ENCODE measurements around the gene AOAH. TPM values are rescaled to one million over a fixed set of nuclear protein-coding genes. Genes with fewer than 3 reads are reported as not detected.
"Not testable (repeated sequence)": the region's sequence is repeated elsewhere in the genome, so short reads cannot be mapped to it uniquely, and the experiment has no call there.

AOAH gene
- total RNA-seq, 1 donor from 2014 or later = 7.4 TPM

DNA sequence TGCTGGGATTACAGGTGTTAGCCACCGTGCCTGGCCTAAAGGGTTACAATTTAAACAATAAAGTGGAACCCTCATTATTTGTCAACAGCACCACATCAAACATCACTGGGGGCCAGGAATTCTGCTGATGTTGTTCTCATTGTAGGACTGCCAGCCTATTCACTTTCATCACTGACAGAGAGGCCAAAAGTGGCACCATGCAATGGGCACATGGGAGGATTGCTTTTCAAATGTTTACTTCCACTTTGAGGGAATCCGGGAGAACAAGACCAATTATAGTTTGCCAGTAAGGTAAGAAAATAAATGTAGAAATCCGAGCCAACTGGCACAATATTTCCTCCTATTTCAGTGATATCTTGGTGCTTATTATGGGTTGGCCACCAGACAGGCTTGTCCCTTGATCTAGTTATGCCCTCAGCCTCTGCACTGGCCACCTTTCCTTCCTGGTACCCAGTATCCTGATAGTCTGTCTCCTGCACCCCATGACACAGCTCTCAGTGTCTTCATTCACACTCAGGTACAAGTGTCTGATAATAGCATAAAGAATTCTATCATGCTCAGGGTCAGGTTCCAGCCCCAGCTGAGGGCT is 252.1 kb downstream of the AOAH start:
- no peak for TF ChIP-seq POLR2A (IDR thresholded peaks at IDR 0.05)
- TF ChIP-seq, protein P1, sequence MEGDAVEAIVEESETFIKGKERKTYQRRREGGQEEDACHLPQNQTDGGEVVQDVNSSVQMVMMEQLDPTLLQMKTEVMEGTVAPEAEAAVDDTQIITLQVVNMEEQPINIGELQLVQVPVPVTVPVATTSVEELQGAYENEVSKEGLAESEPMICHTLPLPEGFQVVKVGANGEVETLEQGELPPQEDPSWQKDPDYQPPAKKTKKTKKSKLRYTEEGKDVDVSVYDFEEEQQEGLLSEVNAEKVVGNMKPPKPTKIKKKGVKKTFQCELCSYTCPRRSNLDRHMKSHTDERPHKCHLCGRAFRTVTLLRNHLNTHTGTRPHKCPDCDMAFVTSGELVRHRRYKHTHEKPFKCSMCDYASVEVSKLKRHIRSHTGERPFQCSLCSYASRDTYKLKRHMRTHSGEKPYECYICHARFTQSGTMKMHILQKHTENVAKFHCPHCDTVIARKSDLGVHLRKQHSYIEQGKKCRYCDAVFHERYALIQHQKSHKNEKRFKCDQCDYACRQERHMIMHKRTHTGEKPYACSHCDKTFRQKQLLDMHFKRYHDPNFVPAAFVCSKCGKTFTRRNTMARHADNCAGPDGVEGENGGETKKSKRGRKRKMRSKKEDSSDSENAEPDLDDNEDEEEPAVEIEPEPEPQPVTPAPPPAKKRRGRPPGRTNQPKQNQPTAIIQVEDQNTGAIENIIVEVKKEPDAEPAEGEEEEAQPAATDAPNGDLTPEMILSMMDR (IDR thresholded peaks at IDR 0.05) = no peak
- no peak for TF ChIP-seq POLR2AphosphoS5 (IDR thresholded peaks at IDR 0.05; ENCODE audit: insufficient read depth in 1 of 2, low read depth in 1 of 2)
- no peaks in the 10 kb centered on the region for H3K9me3 ChIP-seq
- intact Hi-C loops (cut with DNase I) = no loop called here
- no peaks in the 10 kb centered on the region for H3K4me1 ChIP-seq
- H3K27ac ChIP-seq = no peak overlapping the region
- H3K27me3 ChIP-seq = no peaks in the 10 kb centered on the region
- no peak overlapping the region for H3K4me3 ChIP-seq
- DNase-seq (ENCODE audit: extremely low spot score in 2 of 2) = no peak
- H3K36me3 ChIP-seq = no peaks in the 10 kb centered on the region

DNA sequence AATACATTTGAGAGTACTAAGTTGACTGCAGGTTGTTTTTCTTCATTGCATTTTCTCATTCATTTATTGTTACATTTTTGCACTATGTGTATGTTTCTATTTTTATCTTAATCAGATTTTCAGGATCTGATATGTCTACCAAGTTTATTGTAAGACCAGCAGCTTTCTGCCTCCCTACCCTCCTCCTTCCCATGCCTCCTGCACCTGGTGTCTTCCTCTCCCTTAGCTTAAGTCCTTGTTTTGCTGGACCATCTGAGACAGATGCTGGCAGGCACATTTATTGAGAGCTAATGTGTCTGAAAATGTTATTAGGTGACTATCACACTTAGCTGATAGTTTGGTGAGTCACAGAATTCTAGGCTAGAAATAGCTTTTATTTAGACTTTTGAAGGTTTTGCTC is 255.1 kb downstream of the AOAH start:
- no peak for DNase-seq (ENCODE audit: extremely low spot score in 2 of 2)
- intact Hi-C loops (cut with DNase I) = no loop called here
- Histone ChIP-seq H3K27ac (no peak overlapping the region), H3K27me3 (no peaks in the 10 kb centered on the region), H3K4me3 (no peak overlapping the region), H3K9me3 (no peaks in the 10 kb centered on the region), H3K4me1 (no peaks in the 10 kb centered on the region), H3K36me3 (no peaks in the 10 kb centered on the region)
- TF ChIP-seq POLR2A (IDR thresholded peaks at IDR 0.05) (no peak), POLR2AphosphoS5 (IDR thresholded peaks at IDR 0.05; ENCODE audit: insufficient read depth in 1 of 2, low read depth in 1 of 2) (no peak)
- TF ChIP-seq, protein P1 (IDR thresholded peaks at IDR 0.05) = no peak

DNA sequence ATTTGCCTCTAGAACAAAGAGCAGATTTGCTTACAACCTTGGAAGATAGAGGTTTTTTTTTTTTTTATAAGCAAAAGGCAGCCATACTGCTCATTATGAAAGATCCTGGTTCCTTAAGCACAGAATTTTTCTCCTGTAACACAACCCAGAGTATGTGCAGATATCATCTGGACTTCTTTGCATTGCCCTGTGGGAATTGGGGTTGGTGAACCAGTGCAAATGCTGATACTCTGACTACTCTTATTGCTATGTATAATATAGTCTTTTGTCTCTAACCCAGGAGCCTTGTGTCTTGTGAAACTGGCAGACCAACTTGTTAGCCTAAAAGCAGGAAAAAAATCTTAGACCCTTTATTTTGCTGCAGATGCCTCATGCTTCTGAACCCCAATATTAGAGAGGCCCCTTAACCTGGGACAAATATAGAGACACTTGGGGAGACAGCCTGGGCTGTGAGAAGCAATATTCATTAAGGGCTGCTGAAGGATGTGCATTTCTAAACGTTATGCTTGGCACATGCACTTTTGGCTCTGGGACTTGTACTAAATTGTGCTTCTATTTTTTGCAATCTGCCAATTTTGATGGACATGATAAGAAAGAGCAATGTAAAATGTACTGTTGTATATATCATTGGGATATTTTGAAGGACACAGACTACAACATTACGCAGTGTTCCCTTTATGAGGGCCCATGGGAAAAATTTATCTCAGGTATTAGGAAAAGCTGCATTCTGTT is 255.8 kb downstream of the AOAH start:
- TF ChIP-seq POLR2A (IDR thresholded peaks at IDR 0.05) (no peak), POLR2AphosphoS5 (IDR thresholded peaks at IDR 0.05; ENCODE audit: insufficient read depth in 1 of 2, low read depth in 1 of 2) (no peak)
- TF ChIP-seq, protein P1 (IDR thresholded peaks at IDR 0.05) = no peak
- H3K9me3 ChIP-seq = no peaks in the 10 kb centered on the region
- H3K4me3 ChIP-seq = no peak overlapping the region
- no peak for DNase-seq (ENCODE audit: extremely low spot score in 2 of 2)
- no peaks in the 10 kb centered on the region for H3K36me3 ChIP-seq
- no peaks in the 10 kb centered on the region for H3K27me3 ChIP-seq
- no peaks in the 10 kb centered on the region for H3K4me1 ChIP-seq
- intact Hi-C loops (cut with DNase I) = no loop called here
- H3K27ac ChIP-seq = no peak overlapping the region

DNA sequence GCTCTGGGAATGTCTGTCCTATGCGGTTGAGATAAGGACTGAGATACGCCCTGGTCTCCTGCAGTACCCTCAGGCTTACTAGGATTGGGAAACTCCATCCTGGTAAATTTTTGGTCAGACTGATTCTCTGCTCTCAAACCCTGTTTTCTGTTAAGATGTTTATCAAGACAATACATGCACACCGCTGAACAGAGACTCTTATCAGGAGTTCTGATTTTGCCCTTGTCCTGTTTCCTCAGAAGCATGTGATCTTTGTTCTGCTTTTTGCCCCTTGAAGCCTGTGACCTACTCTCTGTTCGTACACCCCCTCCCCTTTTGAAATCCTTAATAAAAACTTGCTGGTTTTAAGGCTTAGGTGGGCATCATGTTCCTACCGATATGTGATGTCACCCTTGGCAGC is 258.3 kb downstream of the AOAH start:
- H3K4me1 ChIP-seq; H3K36me3 ChIP-seq; H3K27me3 ChIP-seq; intact Hi-C loops (cut with DNase I); DNase-seq (ENCODE audit: extremely low spot score in 2 of 2); H3K27ac ChIP-seq; H3K9me3 ChIP-seq; H3K4me3 ChIP-seq: not testable (repeated sequence)

DNA sequence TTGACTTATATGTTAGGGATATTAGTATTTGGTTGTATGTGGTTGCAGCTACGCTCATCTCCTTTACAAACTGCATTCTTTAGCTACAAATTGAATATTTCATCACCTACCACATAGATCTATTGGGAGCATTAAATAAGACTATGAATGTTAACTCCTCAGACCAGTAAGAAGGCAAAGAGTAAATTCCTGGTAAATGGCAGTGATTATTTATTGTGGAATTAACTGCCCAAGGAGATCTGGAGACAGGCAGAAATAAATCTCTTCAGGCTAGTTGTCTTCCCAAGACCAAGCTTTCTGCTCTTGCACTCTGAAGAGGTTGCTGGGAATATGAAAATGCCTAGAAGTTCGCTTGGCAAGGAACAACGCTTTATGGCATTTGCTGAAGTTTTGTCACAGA is 260.0 kb downstream of the AOAH start:
- no peaks in the 10 kb centered on the region for H3K36me3 ChIP-seq
- H3K9me3 ChIP-seq = no peaks in the 10 kb centered on the region
- no peak for DNase-seq (ENCODE audit: extremely low spot score in 2 of 2)
- no peak overlapping the region for H3K4me3 ChIP-seq
- TF ChIP-seq POLR2A (IDR thresholded peaks at IDR 0.05) = no peak
- no peak for TF ChIP-seq POLR2AphosphoS5 (IDR thresholded peaks at IDR 0.05; ENCODE audit: insufficient read depth in 1 of 2, low read depth in 1 of 2)
- TF ChIP-seq, protein P1 (IDR thresholded peaks at IDR 0.05) = no peak
- no peaks in the 10 kb centered on the region for H3K27me3 ChIP-seq
- no peaks in the 10 kb centered on the region for H3K4me1 ChIP-seq
- H3K27ac ChIP-seq = no peak overlapping the region
- intact Hi-C loops (cut with DNase I) = no loop called here
